HepG2 (cell line): ENCODE measurements around the gene SMTNL1. TPM values are rescaled to one million over a fixed set of nuclear protein-coding genes. Genes with fewer than 3 reads are reported as not detected.
"Not testable (repeated sequence)": the region's sequence is repeated elsewhere in the genome, so short reads cannot be mapped to it uniquely, and the experiment has no call there.

Source experiments
- ATAC-seq: fragments of 200-7000 bp; cut with Tn5 transposase; 3 replicates; pipeline ENCODE4 v1.9.1; 2020; ENCODE audit warnings: mild to moderate bottlenecking, moderate library complexity
- BruUV-seq: library from RNA; stranded (reverse); fragments of 400-500 nt; replicated peaks from 2 replicates; lab custom pipeline; 2021; lab: Mats Ljungman, UMichigan
- CTCF ChIA-PET: fragments of 300-600 bp; formaldehyde crosslinking; extraction: SDS; loops from one replicate; lab custom pipeline; 2021; ENCODE audit warnings: low total read pairs, inconsistent platforms, low intra/inter-chr PET ratio; lab: Yijun Ruan, JAX
- POLR2A ChIA-PET: fragments of 350-600 bp; sonication (Branson Sonifier 250); formaldehyde crosslinking; loops from one replicate; lab custom pipeline; 2020; ENCODE audit warnings: antibody characterized with exemption, inconsistent platforms; lab: Yijun Ruan, JAX
- DNase-seq: peaks from one replicate; pipeline ENCODE4 v3.0.0-alpha.2; 2015; ENCODE audit warnings: low spot score
- FAIRE-seq: peaks from 3 replicates; lab custom pipeline; 2011; peaks lifted over from hg19 to GRCh38; lab: Jason Lieb, UNC
- H2AFZ ChIP-seq: one replicate; pipeline ENCODE4 v1.6.1; 2011; ENCODE audit warnings: low read length, inconsistent platforms
- H3K27ac ChIP-seq: fragments of 300-600 bp; 3 replicates; pipeline ENCODE4 v1.8.0; 2011; ENCODE audit warnings: mixed run types, mild to moderate bottlenecking, mixed read lengths, low read length, inconsistent platforms; ENCODE audit not compliant: insufficient read depth; ENCODE audit errors: extremely low read length
- H3K27me3 ChIP-seq, 2 experiments: fragments of 200-600 bp in 1 of 2; 2 replicates in 1 of 2; 3 replicates in 1 of 2; pipeline versions ENCODE4 v1.6.0 to v1.8.0; 2011; ENCODE audit warnings: low read length in 2 of 2, mild to moderate bottlenecking in 2 of 2, moderate library complexity in 2 of 2, inconsistent platforms in 1 of 2; ENCODE audit not compliant: insufficient read depth in 2 of 2, control insufficient read depth in 1 of 2
- H3K36me3 ChIP-seq, 2 experiments: fragments of 200-600 bp in 1 of 2; replicated peaks in 1 of 2; 2 replicates in 1 of 2; 3 replicates in 1 of 2; pipeline versions ENCODE4 v1.5.1 to v1.8.0; 2011; ENCODE audit warnings: low read length in 2 of 2, inconsistent platforms in 1 of 2; ENCODE audit not compliant: insufficient read depth in 2 of 2, control insufficient read depth in 1 of 2
- H3K4me1 ChIP-seq: 2 replicates; pipeline ENCODE4 v1.5.1; 2012; ENCODE audit warnings: low read length, inconsistent platforms; ENCODE audit not compliant: insufficient read depth
- H3K4me2 ChIP-seq: 2 replicates; pipeline ENCODE4 v1.6.0; 2011; ENCODE audit warnings: low read depth, low read length, inconsistent platforms
- H3K4me3 ChIP-seq, 3 experiments: fragments of 200-600 bp in 1 of 3; sonication (generic), shearing (Covaris generic) in 1 of 3; replicated peaks in 1 of 3; 2 replicates each; pipeline ENCODE4 v1.5.1; 2011 to 2016; ENCODE audit warnings: low read length in 3 of 3, inconsistent platforms in 2 of 3, low read depth in 2 of 3, mild to moderate bottlenecking in 2 of 3, control low read depth in 1 of 3, mixed read lengths in 1 of 3; ENCODE audit not compliant: insufficient read depth in 1 of 3
- H3K79me2 ChIP-seq: one replicate; pipeline ENCODE4 v1.6.1; 2011; ENCODE audit warnings: low read length, inconsistent platforms; ENCODE audit not compliant: insufficient read depth
- H3K9ac ChIP-seq: 2 replicates; pipeline ENCODE4 v1.6.0; 2011; ENCODE audit warnings: mild to moderate bottlenecking, low read depth, low read length, inconsistent platforms; ENCODE audit not compliant: insufficient read depth
- H3K9me3 ChIP-seq: 2 replicates; pipeline ENCODE4 v1.5.1; 2012; ENCODE audit warnings: mild to moderate bottlenecking, low read length
- H4K20me1 ChIP-seq: 2 replicates; pipeline ENCODE4 v1.6.0; 2011; ENCODE audit warnings: inconsistent platforms, mild to moderate bottlenecking, low read length, moderate library complexity; ENCODE audit not compliant: insufficient read depth
- ATF1 ChIP-seq: IDR thresholded peaks from 2 replicates; pipeline ENCODE4 v1.6.1; 2016; ENCODE audit warnings: mild to moderate bottlenecking, control low read depth
- STAT6 ChIP-seq: sonication (generic); formaldehyde crosslinking; IDR thresholded peaks from 2 replicates; pipeline ENCODE4 v1.4.0; 2020; ENCODE audit warnings: missing genetic modification reagents, mild to moderate bottlenecking, borderline replicate concordance
- ZNF160 ChIP-seq: sonication (generic); formaldehyde crosslinking; IDR thresholded peaks from 2 replicates; pipeline ENCODE4 v1.8.0; 2022; ENCODE audit warnings: mild to moderate bottlenecking, inconsistent platforms, missing genetic modification reagents
- ZNF652 ChIP-seq: IDR thresholded peaks from 2 replicates; pipeline ENCODE4 v1.6.1; 2016; ENCODE audit warnings: low read depth, borderline replicate concordance
- WGBS: methylation state at CpG from one replicate; pipeline ENCODE4 v1.1.6; 2017; ENCODE audit warnings: low lambda C conversion rate; 5-methylcytosine and 5-hydroxymethylcytosine counted together
- in situ Hi-C: cut with HindIII; loops from 2 replicates; pipeline ENCODE4 v1.10.0; 2017; ENCODE audit warnings: low pct_unique_long_range_greater_than_20kb; ENCODE audit not compliant: extremely low pct_ligation_motif_present
- intact Hi-C: fragments of 100-400 bp; cut with micrococcal nuclease; formaldehyde crosslinking; loops from one replicate; pipeline ENCODE4 v1.10.0; 2022; ENCODE audit not compliant: unreplicated experiment
- polyA plus RNA-seq, 8 experiments: library from polyadenylated mRNA; depleted of rRNA in 3 of 8; stranded (reverse) in 7 of 8; unstranded in 1 of 8; fragments of >200 nt; fragmentation: Illumina TruSeq in 4 of 8; extraction: Trizol in 4 of 8; gene quantifications; 2 replicates each; pipeline versions ENCODE4 v1.2.1 to v1.2.3, GENCODE V29; 2011 to 2016; ENCODE audit warnings: low read depth in 4 of 8, missing spikeins in 1 of 8, mixed read lengths in 1 of 8; ENCODE audit not compliant: insufficient read depth in 1 of 8
- total RNA-seq, 5 experiments: library from RNA; depleted of rRNA; stranded (reverse); fragments of >200 nt; fragmentation: Illumina TruSeq; extraction: Trizol; gene quantifications; 2 replicates each; pipeline ENCODE4 v1.2.3, GENCODE V29; 2016; ENCODE audit warnings: low read depth in 1 of 5

Gene SMTNL1
- total and polyA plus RNA-seq, 2 of the 13 experiments (the other 11 are each of a cell fraction or from before 2014, with no cell fraction given) = 0.04 TPM; not detected in 1

- POLR2A ChIA-PET, H3K9me3 ChIP-seq, H4K20me1 ChIP-seq, DNase-seq, H3K4me3 ChIP-seq, ATAC-seq, BruUV-seq, H2AFZ ChIP-seq, H3K4me2 ChIP-seq, FAIRE-seq, H3K79me2 ChIP-seq, H3K36me3 ChIP-seq, CTCF ChIA-PET, H3K9ac ChIP-seq, H3K27ac ChIP-seq: not testable (repeated sequence)
- H3K27me3 ChIP-seq = peaks cover 0 to 21% of the 10 kb centered on the region in 2 experiments; a peak in 1 of 5 replicates
- peaks cover 19% of the 10 kb centered on the region for H3K4me1 ChIP-seq
- intact Hi-C loops (loop anchor here (5.0 kb wide), 1 partner anchor 108 kb away; no protein-coding TSS in a partner anchor), in situ Hi-C loops (loop anchor here (5.0 kb wide), 1 partner anchor 187 kb away; no protein-coding TSS in a partner anchor)
- 62% methylated on average over 5 of the region's 7 CpGs for WGBS
Measured at GRCh38 chr11:57534449-57534848, 2.9 kb upstream of the SMTNL1 start.

DNA sequence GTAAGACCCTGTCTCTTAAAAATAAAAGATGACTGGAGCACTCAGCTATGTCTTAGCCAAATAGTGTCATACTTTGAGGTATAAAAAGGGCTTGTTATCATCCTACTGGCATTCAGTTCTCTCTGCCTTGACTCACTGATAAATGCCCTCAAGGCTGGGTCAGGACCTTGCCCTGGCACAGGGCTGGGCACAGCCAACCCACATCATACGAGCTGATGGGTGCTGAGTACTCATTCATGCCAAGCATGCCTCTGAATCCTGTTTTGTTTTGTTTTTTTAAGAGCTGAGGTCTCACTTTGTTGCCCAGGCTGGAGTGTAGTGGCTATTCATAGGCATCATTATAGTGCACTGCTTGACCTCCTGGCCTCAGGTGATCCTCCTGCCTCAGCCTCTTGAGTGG, 1.9 kb downstream of the SMTNL1 start:
- POLR2A ChIA-PET = no interaction called here
- no peaks in the 10 kb centered on the region for H3K9me3 ChIP-seq
- H3K27ac ChIP-seq = no peak overlapping the region
- TF ChIP-seq ZNF652 (CRISPR knock-in tag) (no peak), STAT6 (CRISPR knock-in tag) (no peak), ZNF160 (CRISPR knock-in tag) (no peak), ATF1 (CRISPR knock-in tag) (no peak)
- intact Hi-C loops (no loop called here), in situ Hi-C loops (no loop called here)
- DNase-seq = no peak
- H3K79me2 ChIP-seq = no peaks in the 10 kb centered on the region
- no TSS peak for BruUV-seq
- no peak for ATAC-seq
- peaks cover 0 to 29% of the 10 kb centered on the region in 2 experiments; a peak in 3 of 5 replicates for H3K27me3 ChIP-seq
- H4K20me1 ChIP-seq = no peaks in the 10 kb centered on the region
- H2AFZ ChIP-seq = no peak overlapping the region
- H3K4me2 ChIP-seq = no peak overlapping the region
- CTCF ChIA-PET = no interaction called here
- no peaks in the 10 kb centered on the region for H3K36me3 ChIP-seq
- no peak for FAIRE-seq
- WGBS = 0% methylated on average over 1 of the region's 1 CpG
- no peak overlapping the region for H3K9ac ChIP-seq
- H3K4me1 ChIP-seq = peaks cover 12% of the 10 kb centered on the region; the same call in 1 of the 2 replicates
- no peak overlapping the region for H3K4me3 ChIP-seq
